RCC 7860 (cell line): ENCODE data around the gene PRELP.

Source experiments
- DNase-seq: peaks from one replicate; pipeline ENCODE4 v3.0.0-alpha.2; 2015; ENCODE audit warnings: low spot score
- FAIRE-seq: peaks from 2 replicates; lab custom pipeline; 2012; peaks lifted over from hg19 to GRCh38; lab: Jason Lieb, UNC

The PRELP gene

GRCh38 chr1:203476216-203476814 lies 709 bp downstream of the PRELP start:
- FAIRE-seq (no peak), DNase-seq (no peak)

- FAIRE-seq (no peak), DNase-seq (no peak)
These were observed 2.1 kb downstream of the PRELP start for GRCh38 chr1:203477748-203478147.

- no peak for FAIRE-seq
These were observed 2.6 kb downstream of the PRELP start for GRCh38 chr1:203478231-203478630.

GRCh38 chr1:203478986-203479385 lies 3.4 kb downstream of the PRELP start:
- FAIRE-seq (no peak), DNase-seq (no peak)

More at GRCh38 chr1:203478231-203478630, 2.6 kb downstream of the PRELP start:
- no peak for DNase-seq

GRCh38 chr1:203479646-203480045 lies 4.0 kb downstream of the PRELP start:
- FAIRE-seq (no peak), DNase-seq (no peak)

- DNase-seq (no peak), FAIRE-seq (no peak)
These were observed 4.5 kb downstream of the PRELP start for GRCh38 chr1:203480084-203480483.

- DNase-seq (peak; percentile 59), FAIRE-seq (no peak)
These were observed 5.0 kb downstream of the PRELP start for GRCh38 chr1:203480525-203481084.

GRCh38 chr1:203481196-203481595 lies 5.6 kb downstream of the PRELP start:
- DNase-seq, result no peak
- no peak for FAIRE-seq

- DNase-seq (no peak), FAIRE-seq (no peak)
These were observed 11.2 kb downstream of the PRELP start for GRCh38 chr1:203486618-203487370.

GRCh38 chr1:203488539-203488938 lies 12.9 kb downstream of the PRELP start:
- FAIRE-seq, result no peak
- no peak for DNase-seq

- FAIRE-seq, result no peak
- no peak for DNase-seq
These were observed 15.0 kb downstream of the PRELP start for GRCh38 chr1:203490607-203491006.

GRCh38 chr1:203491664-203492063 lies 16.1 kb downstream of the PRELP start:
- no peak for DNase-seq
- FAIRE-seq, result no peak

GRCh38 chr1:203492082-203492747 lies 16.6 kb downstream of the PRELP start:
- no peak for DNase-seq
- FAIRE-seq, result no peak

GRCh38 chr1:203492748-203493130 lies 17.1 kb downstream of the PRELP start:
- no peak for FAIRE-seq
- DNase-seq, result no peak

- DNase-seq (no peak), FAIRE-seq (no peak)
These were observed 18.3 kb downstream of the PRELP start, which contains the start of gene OPTC for GRCh38 chr1:203493901-203494300. OPTC (plus strand) TSS chr1:203494153; CDS start chr1:203496006, 1,853 bp downstream.

GRCh38 chr1:203495845-203496244 lies 20.2 kb downstream of the PRELP start:
- no peak for FAIRE-seq
- no peak for DNase-seq

GRCh38 chr1:203497269-203497777 lies 21.7 kb downstream of the PRELP start:
- no peak for DNase-seq
- no peak for FAIRE-seq

GRCh38 chr1:203499643-203500278 lies 24.2 kb downstream of the PRELP start:
- no peak for DNase-seq
- FAIRE-seq, result no peak

- DNase-seq (no peak), FAIRE-seq (no peak)
These were observed 24.7 kb downstream of the PRELP start for GRCh38 chr1:203500279-203500678.

GRCh38 chr1:203503836-203504235 lies 28.2 kb downstream of the PRELP start:
- DNase-seq (no peak), FAIRE-seq (no peak)
